ENCODE measurements around the gene KLHL35.

- TF ChIP-seq RFX5 (IDR thresholded peaks at IDR 0.05; ENCODE audit: low read depth, low read length) (no peak), CTCF (conservative IDR thresholded peaks at IDR 0.05; ENCODE audit: low read depth, low read length) (no peak), POLR2A (IDR thresholded peaks at IDR 0.05; ENCODE audit: low read depth, low read length) (no peak)
Measured at GRCh38 chr11:75477614-75477935, 44.6 kb upstream of the KLHL35 start.

All from IMR-90 (cell line).